Keratinocyte (primary cell): ENCODE measurements around the gene SLC26A8. TPM values are rescaled to one million over a fixed set of nuclear protein-coding genes. Genes with fewer than 3 reads are reported as not detected.

Experiments
- DNase-seq: peaks from one replicate; pipeline ENCODE4 v3.0.0-alpha.2; 2011; ENCODE audit warnings: low read depth, missing footprints, low spot score
- FAIRE-seq: peaks from 2 replicates; lab custom pipeline; 2011; peaks lifted over from hg19 to GRCh38; lab: Jason Lieb, UNC
- H2AFZ ChIP-seq: 2 replicates; pipeline ENCODE4 v1.6.0; 2012; ENCODE audit warnings: low read length, control low read depth, inconsistent platforms; ENCODE audit not compliant: control insufficient read depth
- H3K27ac ChIP-seq: 2 replicates; pipeline ENCODE4 v1.5.1; 2011; ENCODE audit warnings: low read length; ENCODE audit not compliant: control insufficient read depth, insufficient read depth
- H3K27me3 ChIP-seq: 3 replicates; pipeline ENCODE4 v1.6.0; 2011; ENCODE audit warnings: low read length; ENCODE audit not compliant: control insufficient read depth, insufficient read depth; ENCODE audit errors: extremely low read depth
- H3K36me3 ChIP-seq, 2 experiments: 2 replicates in 1 of 2; 3 replicates in 1 of 2; pipeline ENCODE4 v1.5.1; 2011; ENCODE audit warnings: low read length in 2 of 2, mild to moderate bottlenecking in 1 of 2; ENCODE audit not compliant: control insufficient read depth in 2 of 2, insufficient read depth in 2 of 2; ENCODE audit errors: extremely low read depth in 1 of 2
- H3K4me1 ChIP-seq: 3 replicates; pipeline ENCODE4 v1.5.1; 2011; ENCODE audit warnings: low read length; ENCODE audit not compliant: control insufficient read depth, insufficient read depth; ENCODE audit errors: extremely low read depth
- H3K4me2 ChIP-seq: 3 replicates; pipeline ENCODE4 v1.6.0; 2011; ENCODE audit warnings: low read depth, low read length; ENCODE audit not compliant: control insufficient read depth, insufficient read depth; ENCODE audit errors: extremely low read depth
- H3K4me3 ChIP-seq, 3 experiments: fragments of 200-600 bp in 1 of 3; sonication (generic) in 1 of 3; 2 replicates in 2 of 3; 3 replicates in 1 of 3; pipeline ENCODE4 v1.5.1; 2011 to 2016; ENCODE audit warnings: low read length in 3 of 3, mild to moderate bottlenecking in 3 of 3, control low read depth in 2 of 3, inconsistent platforms in 1 of 3, low read depth in 1 of 3, mixed read lengths in 1 of 3, mixed run types in 1 of 3, moderate library complexity in 1 of 3; ENCODE audit not compliant: control insufficient read depth in 2 of 3, insufficient read depth in 2 of 3; ENCODE audit errors: extremely low read depth in 1 of 3
- H3K79me2 ChIP-seq: 2 replicates; pipeline ENCODE4 v1.6.0; 2012; ENCODE audit warnings: low read length; ENCODE audit not compliant: control insufficient read depth, insufficient read depth
- H3K9ac ChIP-seq: 3 replicates; pipeline ENCODE4 v1.6.0; 2011; ENCODE audit warnings: low read length; ENCODE audit not compliant: control insufficient read depth, insufficient read depth; ENCODE audit errors: extremely low read depth
- H3K9me1 ChIP-seq: 3 replicates; pipeline ENCODE4 v1.6.0; 2011; ENCODE audit warnings: low read length; ENCODE audit not compliant: control insufficient read depth, insufficient read depth; ENCODE audit errors: extremely low read depth
- H3K9me3 ChIP-seq: 2 replicates; pipeline ENCODE4 v1.5.1; 2012; ENCODE audit warnings: low read depth, low read length; ENCODE audit not compliant: control insufficient read depth
- H4K20me1 ChIP-seq: 3 replicates; pipeline ENCODE4 v1.6.0; 2011; ENCODE audit warnings: low read length; ENCODE audit not compliant: control insufficient read depth, insufficient read depth; ENCODE audit errors: extremely low read depth
- EZH2 ChIP-seq: IDR thresholded peaks from one replicate; pipeline ENCODE4 v1.6.1; 2012; ENCODE audit warnings: inconsistent platforms, mild to moderate bottlenecking, low read length, moderate library complexity
- dilution Hi-C: fragments of 300-500 bp; cut with MboI; formaldehyde crosslinking; loops from one replicate; pipeline ENCODE4 v1.7.0; 2020; ENCODE audit warnings: low sequenced_read_pairs; ENCODE audit not compliant: extremely low pct_ligation_motif_present
- polyA plus RNA-seq, 5 experiments: library from polyadenylated mRNA; depleted of rRNA in 3 of 5; stranded (reverse) in 3 of 5; stranded (forward) in 1 of 5; unstranded in 1 of 5; fragments of >200 nt; gene quantifications; 1 replicate in 1 of 5; 2 replicates in 3 of 5; 3 replicates in 1 of 5; pipeline versions ENCODE4 v1.2.1 to v1.2.3, GENCODE V29; 2011 to 2012; ENCODE audit warnings: missing spikeins in 2 of 5, low read depth in 1 of 5, low replicate concordance in 1 of 5
- TF ChIP-seq, protein P1 (sequence below), 3 experiments: IDR thresholded peaks in 1 of 3; conservative IDR thresholded peaks in 1 of 3; optimal IDR thresholded peaks in 1 of 3; 2 replicates in 2 of 3; 3 replicates in 1 of 3; pipeline versions ENCODE3 to v1.5.1; 2011; ENCODE audit warnings: low read length in 3 of 3, mild to moderate bottlenecking in 3 of 3, moderate library complexity in 2 of 3, control low read depth in 1 of 3, inconsistent platforms in 1 of 3; ENCODE audit not compliant: insufficient read depth in 2 of 3; ENCODE audit errors: extremely low read depth in 1 of 3

SLC26A8 gene
- polyA plus RNA-seq, 1 donor (not counting 4 experiments of a cell fraction or from before 2014, with no cell fraction given): 0.18 TPM

DNA sequence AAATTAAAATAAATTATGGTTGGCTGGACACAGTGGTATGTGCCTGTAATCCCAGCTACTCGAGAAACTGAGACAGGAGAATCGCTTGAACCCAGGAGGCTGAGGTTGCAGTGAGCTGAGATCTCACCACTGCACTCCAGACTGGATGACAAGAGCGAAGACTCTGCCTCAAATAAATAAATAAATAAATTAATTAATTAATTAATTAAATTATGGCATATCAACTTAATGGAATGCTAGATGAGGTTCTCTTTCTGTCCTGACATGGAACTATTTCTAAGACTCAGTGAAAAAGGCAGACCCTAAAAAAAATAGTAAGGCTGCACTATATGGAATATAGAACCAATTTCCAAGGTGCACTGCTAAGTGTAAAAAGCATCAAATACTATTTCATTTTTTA is 108.4 kb downstream of the SLC26A8 start:
- no peak for TF ChIP-seq EZH2
- TF ChIP-seq, protein P1, sequence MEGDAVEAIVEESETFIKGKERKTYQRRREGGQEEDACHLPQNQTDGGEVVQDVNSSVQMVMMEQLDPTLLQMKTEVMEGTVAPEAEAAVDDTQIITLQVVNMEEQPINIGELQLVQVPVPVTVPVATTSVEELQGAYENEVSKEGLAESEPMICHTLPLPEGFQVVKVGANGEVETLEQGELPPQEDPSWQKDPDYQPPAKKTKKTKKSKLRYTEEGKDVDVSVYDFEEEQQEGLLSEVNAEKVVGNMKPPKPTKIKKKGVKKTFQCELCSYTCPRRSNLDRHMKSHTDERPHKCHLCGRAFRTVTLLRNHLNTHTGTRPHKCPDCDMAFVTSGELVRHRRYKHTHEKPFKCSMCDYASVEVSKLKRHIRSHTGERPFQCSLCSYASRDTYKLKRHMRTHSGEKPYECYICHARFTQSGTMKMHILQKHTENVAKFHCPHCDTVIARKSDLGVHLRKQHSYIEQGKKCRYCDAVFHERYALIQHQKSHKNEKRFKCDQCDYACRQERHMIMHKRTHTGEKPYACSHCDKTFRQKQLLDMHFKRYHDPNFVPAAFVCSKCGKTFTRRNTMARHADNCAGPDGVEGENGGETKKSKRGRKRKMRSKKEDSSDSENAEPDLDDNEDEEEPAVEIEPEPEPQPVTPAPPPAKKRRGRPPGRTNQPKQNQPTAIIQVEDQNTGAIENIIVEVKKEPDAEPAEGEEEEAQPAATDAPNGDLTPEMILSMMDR (optimal IDR thresholded peaks at IDR 0.05 in 1 of 3, IDR thresholded peaks at IDR 0.05 in 1 of 3, conservative IDR thresholded peaks at IDR 0.05 in 1 of 3; ENCODE audit: extremely low read depth in 1 of 3, insufficient read depth in 2 of 3, low read length in 3 of 3): no peak
- dilution Hi-C loops: no loop called here
- no peak overlapping the region for H3K4me3 ChIP-seq
- no peak for DNase-seq
- H3K36me3 ChIP-seq: peaks cover 8 to 21% of the 10 kb centered on the region in 2 experiments
- peaks cover 85% of the 10 kb centered on the region for H3K79me2 ChIP-seq
- peaks cover 18% of the 10 kb centered on the region for H3K4me1 ChIP-seq
- no peak overlapping the region for H3K4me2 ChIP-seq
- FAIRE-seq: no peak
- no peaks in the 10 kb centered on the region for H3K27me3 ChIP-seq
- no peaks in the 10 kb centered on the region for H3K9me1 ChIP-seq
- H2AFZ ChIP-seq: no peak overlapping the region
- no peaks in the 10 kb centered on the region for H3K9me3 ChIP-seq
- no peak overlapping the region for H3K27ac ChIP-seq
- peaks cover 9% of the 10 kb centered on the region for H4K20me1 ChIP-seq
- H3K9ac ChIP-seq: no peak overlapping the region

DNA sequence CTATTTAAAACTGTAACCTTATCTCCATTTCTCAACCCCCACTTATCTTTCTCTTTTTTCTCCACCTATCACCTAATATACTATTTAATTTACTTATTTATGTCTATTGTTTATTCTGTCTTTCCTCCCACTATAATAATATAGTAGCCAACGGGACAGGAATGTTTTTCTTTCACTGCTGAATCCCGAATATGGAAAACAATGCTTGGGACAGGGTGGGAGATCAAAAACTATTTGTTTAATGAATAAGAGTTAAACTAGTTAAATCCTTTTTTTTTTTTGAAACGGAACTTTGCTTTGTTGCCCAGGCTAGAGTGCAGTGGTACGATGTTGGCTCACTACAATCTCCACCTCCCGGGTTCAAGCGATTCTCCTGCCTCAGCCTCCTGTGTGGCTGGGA is 109.9 kb downstream of the SLC26A8 start:
- H3K9ac ChIP-seq: no peak overlapping the region
- DNase-seq (no peak), FAIRE-seq (no peak)
- H3K4me3 ChIP-seq: no peak overlapping the region
- TF ChIP-seq, protein P1 (optimal IDR thresholded peaks at IDR 0.05 in 1 of 3, IDR thresholded peaks at IDR 0.05 in 1 of 3, conservative IDR thresholded peaks at IDR 0.05 in 1 of 3; ENCODE audit: extremely low read depth in 1 of 3, insufficient read depth in 2 of 3, low read length in 3 of 3): no peak
- TF ChIP-seq EZH2: no peak
- H3K36me3 ChIP-seq: peaks cover 12 to 21% of the 10 kb centered on the region in 2 experiments
- no peaks in the 10 kb centered on the region for H3K27me3 ChIP-seq
- H3K9me3 ChIP-seq: no peaks in the 10 kb centered on the region
- peaks cover 18% of the 10 kb centered on the region for H3K4me1 ChIP-seq
- H2AFZ ChIP-seq: no peak overlapping the region
- H3K4me2 ChIP-seq: no peak overlapping the region
- peaks cover 85% of the 10 kb centered on the region for H3K79me2 ChIP-seq
- no peaks in the 10 kb centered on the region for H3K9me1 ChIP-seq
- dilution Hi-C loops: no loop called here
- peaks cover 9% of the 10 kb centered on the region for H4K20me1 ChIP-seq
- H3K27ac ChIP-seq: no peak overlapping the region
